Ascending aorta (tissue), 2 donors: ENCODE measurements around the gene NDUFS6. TPM values are rescaled to one million over a fixed set of nuclear protein-coding genes. Genes with fewer than 3 reads are reported as not detected.

Experiments used
- DNase-seq, 2 donors: peaks; one replicate each; pipeline ENCODE4 v3.0.0-alpha.2; 2019; ENCODE audit warnings: low spot score in 2 of 2
- H3K27ac ChIP-seq, 2 donors: fragments of 200-600 bp; sonication (generic); one replicate each; pipeline ENCODE4 v1.5.1; 2016 to 2017; ENCODE audit warnings: mild to moderate bottlenecking in 1 of 2
- H3K27me3 ChIP-seq: fragments of 200-600 bp; sonication (generic); one replicate; pipeline ENCODE4 v1.5.1; 2017
- H3K36me3 ChIP-seq, 2 donors: fragments of 200-600 bp; sonication (generic); one replicate each; pipeline ENCODE4 v1.5.1; 2016
- H3K4me1 ChIP-seq, 2 donors: fragments of 200-600 bp; sonication (generic); one replicate each; pipeline ENCODE4 v1.5.1; 2016 to 2017; ENCODE audit warnings: mild to moderate bottlenecking in 1 of 2
- H3K4me3 ChIP-seq, 2 donors: fragments of 200-600 bp; sonication (generic); one replicate each; pipeline ENCODE4 v1.5.1; 2016 to 2017; ENCODE audit warnings: mild to moderate bottlenecking in 1 of 2
- H3K9me3 ChIP-seq, 2 donors: fragments of 200-600 bp; sonication (generic); one replicate each; pipeline ENCODE4 v1.5.1; 2016
- CTCF ChIP-seq, 3 experiments: fragments of 200-600 bp in 2 of 3; fragments of 450-650 bp in 1 of 3; sonication (generic) in 2 of 3; IDR thresholded peaks; one replicate each; pipeline ENCODE4 v1.5.1; 2016 to 2019; ENCODE audit warnings: antibody characterized with exemption in 3 of 3, mild to moderate bottlenecking in 1 of 3, moderate library complexity in 1 of 3
- intact Hi-C: fragments of 100-400 bp; cut with DNase I; formaldehyde crosslinking; loops from one replicate; pipeline ENCODE4 v1.15.1; 2023
- total RNA-seq: library from RNA; depleted of rRNA; stranded (reverse); fragments of >200 nt; gene quantifications from one replicate; pipeline ENCODE4 v1.1.0, GENCODE V29; 2016

NDUFS6 gene
- total RNA-seq, 1 donor from 2014 or later = 29.8 TPM

DNA sequence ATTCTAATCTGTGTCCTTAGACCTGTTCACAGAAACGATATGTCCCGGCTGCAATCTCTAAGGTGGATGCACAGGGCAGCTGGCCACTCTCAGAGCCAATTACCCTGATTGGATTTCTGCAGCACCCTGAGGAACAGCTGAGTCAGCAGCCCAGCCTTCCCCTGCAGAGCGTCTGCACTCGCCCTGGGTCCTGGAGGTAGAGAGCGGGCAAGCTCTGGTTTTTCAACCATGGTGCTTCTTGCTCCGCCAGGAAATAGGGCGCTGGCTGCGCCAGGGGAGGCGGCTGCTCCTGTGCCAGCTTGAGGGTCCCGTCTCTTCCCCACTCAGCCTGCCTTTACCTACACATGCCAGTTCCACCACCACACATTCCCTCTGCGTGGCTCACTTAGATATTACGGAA lies 19.2 kb downstream of the NDUFS6 start:
- Histone ChIP-seq H3K9me3 (no peaks in the 10 kb centered on the region), H3K27ac (no peak overlapping the region), H3K27me3 (no peaks in the 10 kb centered on the region), H3K4me3 (no peak overlapping the region), H3K36me3 (peaks cover 43 to 70% of the 10 kb centered on the region in 2 donors), H3K4me1 (no peaks in the 10 kb centered on the region)
- DNase-seq = no peak
- intact Hi-C loops = no loop called here
- no peak for TF ChIP-seq CTCF (IDR thresholded peaks at IDR 0.05)

DNA sequence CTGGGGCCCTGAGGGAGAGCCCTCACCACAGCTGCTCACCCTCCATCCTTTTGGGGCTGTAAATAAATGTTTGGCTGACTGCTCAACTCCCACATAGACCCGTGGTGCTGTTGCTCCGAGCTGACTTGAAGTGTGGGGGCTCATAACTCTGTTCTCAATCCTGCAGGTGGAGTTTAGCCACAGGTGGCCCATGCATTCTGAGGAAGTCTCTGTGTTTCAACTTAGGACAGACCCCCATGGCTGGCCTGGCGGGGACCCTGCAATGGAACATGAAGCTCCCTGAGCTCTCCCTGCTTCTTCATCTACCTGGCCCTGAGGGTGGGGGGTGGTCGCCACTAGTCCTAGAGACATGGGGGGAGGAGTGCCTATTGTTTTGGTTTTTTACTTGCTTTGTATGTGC lies 19.7 kb downstream of the NDUFS6 start:
- DNase-seq = no peak
- TF ChIP-seq CTCF (IDR thresholded peaks at IDR 0.05) = no peak
- H3K4me3 ChIP-seq = no peak overlapping the region
- H3K27me3 ChIP-seq = no peaks in the 10 kb centered on the region
- H3K27ac ChIP-seq = no peak overlapping the region
- intact Hi-C loops = no loop called here
- H3K9me3 ChIP-seq = no peaks in the 10 kb centered on the region
- no peaks in the 10 kb centered on the region for H3K4me1 ChIP-seq
- H3K36me3 ChIP-seq = peaks cover 37 to 67% of the 10 kb centered on the region in 2 donors

DNA sequence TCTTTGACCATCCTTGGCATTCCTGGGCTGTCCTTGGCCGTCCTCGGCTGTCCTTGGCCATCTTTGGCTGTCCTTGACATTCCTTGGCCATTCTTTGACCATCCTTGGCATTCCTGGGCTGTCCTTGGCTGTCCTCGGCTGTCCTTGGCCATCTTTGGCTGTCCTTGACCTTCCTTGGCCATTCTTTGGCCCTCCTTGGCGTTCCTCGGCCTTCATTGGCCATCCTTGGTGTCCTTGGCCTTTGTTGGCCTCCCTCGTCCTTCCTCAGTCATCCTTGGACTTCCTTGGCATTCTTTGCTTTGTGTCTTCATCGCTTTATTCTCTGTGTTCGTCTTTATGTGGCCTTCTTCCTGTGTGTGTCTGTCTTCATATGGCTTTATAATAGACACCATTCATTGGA lies 20.7 kb downstream of the NDUFS6 start:
- Histone ChIP-seq H3K9me3 (no peaks in the 10 kb centered on the region), H3K27me3 (no peaks in the 10 kb centered on the region), H3K4me3 (no peak overlapping the region), H3K36me3 (peaks cover 29 to 61% of the 10 kb centered on the region in 2 donors), H3K4me1 (no peaks in the 10 kb centered on the region), H3K27ac (no peak overlapping the region)
- intact Hi-C loops = no loop called here
- TF ChIP-seq CTCF (IDR thresholded peaks at IDR 0.05) = no peak
- no peak for DNase-seq

DNA sequence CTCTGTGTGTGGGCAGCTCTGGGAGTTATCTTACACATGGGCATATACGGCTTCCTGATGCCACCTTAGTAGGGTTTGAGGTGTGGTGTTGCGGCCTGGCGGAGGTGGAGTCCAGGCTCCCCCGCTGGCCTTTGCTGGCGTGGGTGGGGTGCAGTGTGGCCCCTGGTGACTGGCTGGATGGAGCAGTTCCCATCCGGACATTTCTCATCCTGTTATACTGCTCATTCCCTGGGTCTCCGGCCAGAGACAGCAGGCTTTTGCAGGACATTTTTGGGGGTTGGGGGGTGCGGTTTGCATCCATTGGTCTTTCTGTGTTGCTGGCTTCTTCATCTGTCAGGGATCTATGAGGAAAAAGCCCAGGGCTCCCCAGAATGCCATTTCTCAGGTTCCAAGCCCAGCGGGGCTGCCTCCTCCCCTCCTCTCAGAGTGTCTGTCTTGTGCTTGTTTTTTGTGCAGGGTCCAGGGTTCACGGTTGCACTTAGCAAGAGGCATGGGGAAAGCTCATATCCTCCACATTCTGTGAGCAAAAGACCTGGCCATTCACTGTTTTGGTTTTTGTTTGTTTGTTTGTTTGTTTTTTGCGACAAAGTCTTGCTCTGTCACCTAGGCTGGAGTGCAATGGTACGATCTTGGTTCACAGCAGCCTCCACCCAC lies 22.3 kb downstream of the NDUFS6 start:
- TF ChIP-seq CTCF (IDR thresholded peaks at IDR 0.05) = no peak
- Histone ChIP-seq H3K27me3 (no peaks in the 10 kb centered on the region), H3K4me1 (no peaks in the 10 kb centered on the region), H3K36me3 (peaks cover 16 to 44% of the 10 kb centered on the region in 2 donors), H3K27ac (no peak overlapping the region), H3K4me3 (no peak overlapping the region), H3K9me3 (no peaks in the 10 kb centered on the region)
- no peak for DNase-seq
- intact Hi-C loops = no loop called here

GRCh38 chr5:1824109-1824821 lies 23.1 kb downstream of the NDUFS6 start:
- no peaks in the 10 kb centered on the region for H3K27me3 ChIP-seq
- H3K27ac ChIP-seq = no peak overlapping the region
- H3K36me3 ChIP-seq = peaks cover 10 to 39% of the 10 kb centered on the region in 2 donors
- no peaks in the 10 kb centered on the region for H3K9me3 ChIP-seq
- intact Hi-C loops = no loop called here
- DNase-seq = no peak
- TF ChIP-seq CTCF (IDR thresholded peaks at IDR 0.05) = no peak
- H3K4me3 ChIP-seq = no peak overlapping the region
- no peaks in the 10 kb centered on the region for H3K4me1 ChIP-seq
